NCI-H2107 (cell line): Measurements from ENCODE around the gene RCE1.

Experiments
- DNase-seq: peaks from one replicate; lab custom pipeline; 2025; lab: John Stamatoyannopoulos, UW

Gene RCE1

DNA sequence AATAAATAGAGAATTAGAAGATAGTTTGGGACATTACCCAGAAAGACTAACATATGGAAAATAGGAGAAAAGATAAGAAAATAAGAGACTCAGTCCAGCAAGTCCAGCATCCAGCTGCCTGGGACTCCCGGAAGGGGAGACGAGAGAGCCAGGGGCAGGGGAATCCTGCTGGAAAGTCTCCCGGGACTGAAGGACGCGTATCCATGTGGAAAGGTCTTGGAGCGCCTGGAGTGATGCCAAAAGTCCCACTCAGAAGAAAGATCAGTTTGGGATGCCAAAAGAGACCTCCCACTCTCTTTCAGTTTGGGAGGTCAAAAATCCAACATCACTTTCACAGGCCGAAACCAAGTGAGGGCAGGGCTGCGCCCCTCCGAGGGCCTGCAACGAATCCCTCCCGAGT lies 44.3 kb downstream of the RCE1 start:
- DNase-seq = no peak

DNA sequence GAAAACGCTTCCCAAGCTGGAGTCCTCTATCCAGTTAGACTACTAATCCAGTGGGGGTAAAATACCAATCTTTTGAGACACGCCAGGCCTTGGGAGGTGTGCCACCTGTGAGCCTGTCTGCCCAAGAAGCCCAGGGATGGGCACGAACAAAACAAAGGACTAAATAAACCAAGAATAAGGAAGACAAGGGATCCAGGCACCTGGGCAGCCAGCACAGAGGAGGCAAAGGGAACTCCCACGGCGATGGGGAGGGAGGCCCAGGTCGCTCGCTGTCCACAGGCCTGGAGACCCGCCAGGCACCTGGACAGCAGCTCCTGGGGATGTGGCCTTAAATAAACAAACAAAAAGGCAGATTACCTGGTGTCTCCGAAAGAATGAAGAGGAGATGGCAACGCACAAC lies 45.0 kb downstream of the RCE1 start:
- DNase-seq = no peak

- DNase-seq = no peak
Observed at GRCh38 chr11:66889960-66890359, 46.7 kb downstream of the RCE1 start.

GRCh38 chr11:66891851-66892660 lies 48.8 kb downstream of the RCE1 start:
- no peak for DNase-seq

DNA sequence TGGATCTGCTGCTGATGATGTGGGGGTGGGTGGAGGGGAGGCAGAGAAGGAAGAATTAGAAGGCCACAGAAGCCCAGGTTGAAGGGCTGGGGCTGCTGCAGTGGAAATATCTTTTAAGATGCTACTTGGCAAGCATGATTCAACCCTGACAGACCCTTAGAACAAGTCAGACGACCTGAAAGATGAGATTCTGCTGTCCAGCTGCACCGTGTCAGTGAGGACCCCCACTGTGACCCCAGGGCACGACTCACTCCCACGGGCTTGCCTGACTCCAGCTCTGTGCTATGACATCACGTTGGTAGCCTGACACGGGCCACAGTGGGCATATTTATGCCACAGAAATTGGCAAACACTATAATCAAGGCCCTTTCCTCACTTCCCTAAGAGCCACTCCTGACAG lies 49.7 kb downstream of the RCE1 start:
- DNase-seq = no peak

DNA sequence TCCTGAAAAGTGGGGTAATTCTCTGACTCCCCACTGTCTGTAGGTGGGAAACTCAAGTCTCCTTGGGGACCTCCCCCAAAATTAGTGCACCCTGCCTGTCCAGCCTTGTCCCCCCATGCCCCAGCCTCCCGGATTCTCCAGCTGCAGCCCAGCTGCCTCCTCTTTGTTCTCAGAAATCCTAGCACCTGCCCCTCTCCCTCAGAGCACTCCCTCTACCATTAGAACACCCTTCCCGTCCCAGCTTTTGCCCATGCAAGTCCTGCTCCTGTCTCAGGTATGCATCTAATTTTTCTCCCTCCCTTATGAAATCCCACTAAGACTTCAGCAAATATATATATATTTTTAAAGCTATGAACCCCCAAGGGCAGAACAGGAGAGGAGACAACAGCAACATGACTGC lies 50.9 kb downstream of the RCE1 start:
- DNase-seq = no peak
